HCT116 (cell line): ENCODE results near the gene CDHR1. TPM values are rescaled to one million over a fixed set of nuclear protein-coding genes. Genes with fewer than 3 reads are reported as not detected.
"Not testable (repeated sequence)": the region's sequence is repeated elsewhere in the genome, so short reads cannot be mapped to it uniquely, and the experiment has no call there.

ENCODE experiments used
- ATAC-seq: fragments of 200-7000 bp; cut with Tn5 transposase; 2 replicates; pipeline ENCODE4 v1.9.1; 2020; ENCODE audit warnings: mild to moderate bottlenecking, moderate library complexity
- BruUV-seq: library from RNA; stranded (reverse); fragments of 400-500 nt; replicated peaks from 2 replicates; lab custom pipeline; 2021; lab: Mats Ljungman, UMichigan
- CTCF ChIA-PET: fragments of 300-600 bp; sonication (Branson Sonifier 250); formaldehyde crosslinking; loops from one replicate; lab custom pipeline; 2021; ENCODE audit warnings: antibody characterized with exemption; lab: Charles Lee
- POLR2A ChIA-PET: fragments of 300-600, 350-600 bp; sonication (Branson Sonifier 250); formaldehyde crosslinking; loops from one replicate; lab custom pipeline; 2021; ENCODE audit warnings: antibody characterized with exemption; lab: Charles Lee
- RAD21 ChIA-PET, 2 experiments: fragments of 300-600 bp; sonication (Branson Sonifier 250); formaldehyde crosslinking; loops; one replicate each; lab custom pipeline; 2023; ENCODE audit warnings: low total read pairs in 2 of 2; ENCODE audit not compliant: uncharacterized antibody in 2 of 2, unreplicated experiment in 2 of 2, low non-redundant PET in 1 of 2; lab: Charles Lee
- DNase-seq: peaks from one replicate; pipeline ENCODE4 v3.0.0-alpha.2; 2010; ENCODE audit warnings: low read depth, low spot score
- H2AFZ ChIP-seq: fragments of 200-600 bp; shearing (Covaris generic), sonication (generic); 2 replicates; pipeline ENCODE4 v1.6.1; 2017; ENCODE audit warnings: low read depth, mixed run types, mixed read lengths, antibody characterized with exemption, low read length; ENCODE audit not compliant: poor library complexity, severe bottlenecking
- H3K27ac ChIP-seq: 2 replicates; pipeline ENCODE4 v1.5.1; 2012; ENCODE audit warnings: low read depth, low read length
- H3K27me3 ChIP-seq: fragments of 200-600 bp; sonication (generic); 2 replicates; pipeline ENCODE4 v1.6.1; 2016; ENCODE audit warnings: mixed run types, low read length, mixed read lengths; ENCODE audit not compliant: insufficient read depth
- H3K36me3 ChIP-seq, 2 experiments: fragments of 200-500 bp in 1 of 2; fragments of 200-600 bp in 1 of 2; sonication (Bioruptor generic) in 1 of 2; sonication (generic) in 1 of 2; 2 replicates each; pipeline versions ENCODE4 v1.5.1 to v1.6.1; 2014 to 2016; ENCODE audit warnings: low read length in 2 of 2, inconsistent platforms in 1 of 2, mixed read lengths in 1 of 2, mixed run types in 1 of 2; ENCODE audit not compliant: insufficient read depth in 2 of 2, control insufficient read depth in 1 of 2
- H3K4me1 ChIP-seq, 2 experiments: fragments of 200-600 bp in 1 of 2; sonication (generic) in 1 of 2; 2 replicates each; pipeline versions ENCODE4 v1.5.1 to v1.6.1; 2012 to 2017; ENCODE audit warnings: low read length in 2 of 2, inconsistent platforms in 1 of 2, mild to moderate bottlenecking in 1 of 2, mixed read lengths in 1 of 2, mixed run types in 1 of 2, moderate library complexity in 1 of 2; ENCODE audit not compliant: insufficient read depth in 2 of 2, control insufficient read depth in 1 of 2
- H3K4me2 ChIP-seq: fragments of 200-600 bp; sonication (generic); 2 replicates; pipeline ENCODE4 v1.6.1; 2017; ENCODE audit warnings: mixed run types, low read length, mixed read lengths
- H3K4me3 ChIP-seq, 2 experiments: fragments of 200-600 bp in 1 of 2; sonication (generic) in 1 of 2; replicated peaks in 1 of 2; 2 replicates each; pipeline ENCODE4 v1.5.1; 2011 to 2016; ENCODE audit warnings: low read length in 2 of 2, control low read depth in 1 of 2, low read depth in 1 of 2, mild to moderate bottlenecking in 1 of 2, mixed read lengths in 1 of 2, mixed run types in 1 of 2
- H3K79me2 ChIP-seq: fragments of 200-600 bp; sonication (generic); 2 replicates; pipeline ENCODE4 v1.6.1; 2017; ENCODE audit warnings: mild to moderate bottlenecking, mixed run types, low read length, moderate library complexity, mixed read lengths; ENCODE audit not compliant: insufficient read depth
- H3K9ac ChIP-seq: fragments of 200-600 bp; sonication (generic); 2 replicates; pipeline ENCODE4 v1.6.1; 2016; ENCODE audit warnings: low read length, mixed read lengths
- H3K9me2 ChIP-seq: fragments of 200-600 bp; sonication (generic), shearing (Covaris generic); 2 replicates; pipeline ENCODE4 v1.6.1; 2017; ENCODE audit warnings: mixed run types, mild to moderate bottlenecking, moderate library complexity; ENCODE audit not compliant: insufficient read depth
- H3K9me3 ChIP-seq, 2 experiments: fragments of 200-500 bp in 1 of 2; fragments of 200-600 bp in 1 of 2; sonication (Bioruptor generic) in 1 of 2; sonication (generic) in 1 of 2; 2 replicates each; pipeline ENCODE4 v1.6.1; 2014 to 2017; ENCODE audit warnings: low read length in 2 of 2, mixed read lengths in 2 of 2, inconsistent platforms in 1 of 2, low read depth in 1 of 2, mild to moderate bottlenecking in 1 of 2, mixed run types in 1 of 2, moderate library complexity in 1 of 2; ENCODE audit not compliant: control insufficient read depth in 1 of 2, insufficient read depth in 1 of 2
- H4K20me1 ChIP-seq: fragments of 200-600 bp; sonication (generic), shearing (Covaris generic); 2 replicates; pipeline ENCODE4 v1.6.1; 2017; ENCODE audit warnings: mixed run types, mild to moderate bottlenecking, moderate library complexity; ENCODE audit not compliant: insufficient read depth
- ATF3 ChIP-seq: IDR thresholded peaks from 2 replicates; pipeline ENCODE4 v1.6.1; 2012
- EZH2 ChIP-seq: fragments of 200-600 bp; sonication (generic); IDR thresholded peaks from 2 replicates; pipeline ENCODE4 v1.6.1; 2017; ENCODE audit warnings: antibody characterized with exemption, mixed run types
- EZH2phosphoT487 ChIP-seq: fragments of 200-600 bp; IDR thresholded peaks from 2 replicates; pipeline ENCODE4 v1.6.1; 2018; ENCODE audit warnings: antibody characterized with exemption, borderline replicate concordance
- POLR2A ChIP-seq: IDR thresholded peaks from 2 replicates; pipeline ENCODE4 v1.7.0; 2011; ENCODE audit warnings: borderline replicate concordance; ENCODE audit not compliant: insufficient read depth, insufficient read length; ENCODE audit errors: extremely low read depth
- RAD21 ChIP-seq: IDR thresholded peaks from 2 replicates; pipeline ENCODE4 v1.6.1; 2012; ENCODE audit warnings: low read depth, mild to moderate bottlenecking
- SIN3A ChIP-seq: IDR thresholded peaks from 2 replicates; pipeline ENCODE4 v1.6.1; 2012; ENCODE audit warnings: low read depth
- SP1 ChIP-seq: IDR thresholded peaks from 2 replicates; pipeline ENCODE4 v1.6.1; 2012; ENCODE audit warnings: low read depth
- YY1 ChIP-seq: IDR thresholded peaks from 2 replicates; pipeline ENCODE4 v1.6.1; 2011; ENCODE audit warnings: low read length, low read depth, moderate library complexity, mild to moderate bottlenecking; ENCODE audit not compliant: insufficient replicate concordance; ENCODE audit errors: extremely low read depth
- ZFX ChIP-seq: fragments of 450-650 bp; IDR thresholded peaks from 2 replicates; pipeline ENCODE4 v1.6.1; 2017
- ZNF274 ChIP-seq: fragments of 200-500 bp; sonication (Bioruptor generic); IDR thresholded peaks from 2 replicates; pipeline ENCODE4 v1.6.1; 2014; ENCODE audit warnings: mild to moderate bottlenecking, low read depth, low read length, inconsistent platforms
- intact Hi-C: fragments of 100-400 bp; cut with micrococcal nuclease; formaldehyde crosslinking; loops from 2 replicates; pipeline ENCODE4 v1.10.0; 2022
- total RNA-seq: library from RNA; stranded (reverse); gene quantifications from one replicate; pipeline ENCODE4 v1.2.1, GENCODE V29; 2021; ENCODE audit not compliant: unreplicated experiment

The CDHR1 gene
- total RNA-seq, 1 experiment from 2014 or later: not detected

- H4K20me1 ChIP-seq, POLR2A ChIA-PET, H3K9me2 ChIP-seq, H3K36me3 ChIP-seq, H3K4me2 ChIP-seq, H3K27ac ChIP-seq, ATAC-seq, CTCF ChIA-PET, H3K9ac ChIP-seq, RAD21 ChIA-PET, intact Hi-C loops, H3K4me1 ChIP-seq, H2AFZ ChIP-seq, DNase-seq, H3K9me3 ChIP-seq, BruUV-seq, H3K27me3 ChIP-seq, H3K79me2 ChIP-seq, H3K4me3 ChIP-seq: not testable (repeated sequence)
Measured at GRCh38 chr10:84180386-84180785, 14.0 kb upstream of the CDHR1 start.

- H3K27ac ChIP-seq: no peak overlapping the region
- no peaks in the 10 kb centered on the region for H3K79me2 ChIP-seq
- ChIA-PET CTCF (no interaction called here), RAD21 (no interaction called here), POLR2A (no interaction called here)
- no TSS peak for BruUV-seq
- H3K9me2 ChIP-seq: no peaks in the 10 kb centered on the region
- H3K27me3 ChIP-seq: no peaks in the 10 kb centered on the region
- ATAC-seq (no peak), DNase-seq (no peak)
- H4K20me1 ChIP-seq: no peaks in the 10 kb centered on the region
- H3K9ac ChIP-seq: no peak overlapping the region
- no peak overlapping the region for H3K4me3 ChIP-seq
- H3K9me3 ChIP-seq: no peaks in the 10 kb centered on the region
- no peak for TF ChIP-seq SIN3A
- TF ChIP-seq SP1: no peak
- TF ChIP-seq RAD21: no peak
- no peak for TF ChIP-seq EZH2
- TF ChIP-seq ZFX: no peak
- TF ChIP-seq EZH2phosphoT487: no peak
- no peak for TF ChIP-seq POLR2A
- no peak for TF ChIP-seq ZNF274
- no peak for TF ChIP-seq YY1
- no peak for TF ChIP-seq ATF3
- H3K36me3 ChIP-seq: no peaks in the 10 kb centered on the region
- no peak overlapping the region for H3K4me2 ChIP-seq
- H3K4me1 ChIP-seq: no peaks in the 10 kb centered on the region
- intact Hi-C loops: no loop called here
- H2AFZ ChIP-seq: no peak overlapping the region
Measured at GRCh38 chr10:84181631-84182030, 12.7 kb upstream of the CDHR1 start.
